Adrenal gland (tissue), 12 donors: ENCODE results near the gene CTBP2. TPM values are rescaled to one million over a fixed set of nuclear protein-coding genes. Genes with fewer than 3 reads are reported as not detected.

Experiments
- DNase-seq, 7 donors: peaks; one replicate each; pipeline ENCODE4 v3.0.0-alpha.2; 2019 to 2020
- H3K27ac ChIP-seq, 5 donors: fragments of 200-600 bp; sonication (generic) in 4 of 5; 1 replicate in 3 of 5; 2 replicates in 2 of 5; pipeline versions ENCODE4 v1.5.1 to v1.8.0; 2016 to 2020; ENCODE audit warnings: mild to moderate bottlenecking in 1 of 5
- H3K27me3 ChIP-seq: fragments of 200-600 bp; 2 replicates; pipeline ENCODE4 v1.8.0; 2021
- H3K36me3 ChIP-seq, 2 donors: fragments of 200-600 bp; replicated peaks in 1 of 2; 1 replicate in 1 of 2; 2 replicates in 1 of 2; pipeline versions ENCODE4 v1.5.1 to v1.8.0; 2018 to 2022
- H3K4me1 ChIP-seq, 2 donors: fragments of 200-600 bp; replicated peaks in 1 of 2; 1 replicate in 1 of 2; 2 replicates in 1 of 2; pipeline versions ENCODE4 v1.5.1 to v1.8.0; 2018 to 2021
- H3K4me3 ChIP-seq, 4 donors: fragments of 200-600 bp; sonication (generic) in 3 of 4; one replicate each; pipeline ENCODE4 v1.5.1; 2016 to 2018
- H3K9me3 ChIP-seq, 3 donors: fragments of 200-600 bp; sonication (generic) in 1 of 3; replicated peaks in 1 of 3; 1 replicate in 2 of 3; 2 replicates in 1 of 3; pipeline versions ENCODE4 v1.5.1 to v1.8.0; 2016 to 2021
- POLR2A ChIP-seq, 2 donors: fragments of 450-650 bp; IDR thresholded peaks; one replicate each; pipeline ENCODE4 v1.6.1; 2017; ENCODE audit warnings: antibody characterized with exemption in 2 of 2, mild to moderate bottlenecking in 2 of 2, moderate library complexity in 1 of 2
- WGBS, 4 donors: extraction: QIAGEN DNeasy Blood & Tissue Kit in 2 of 4; methylation state at CpG; one replicate each; pipeline versions ENCODE4 v1.1.5 to v1.1.7; 2013 to 2017; 5-methylcytosine and 5-hydroxymethylcytosine counted together
- intact Hi-C, 2 donors: fragments of 100-400 bp; cut with DNase I; formaldehyde crosslinking; loops; one replicate each; pipeline versions ENCODE4 v1.14.1 to v1.15.0; 2022 to 2023
- polyA plus RNA-seq, 3 donors: library from polyadenylated mRNA; stranded (reverse); fragments of 200-250 nt in 2 of 3; fragments of 350-450 nt in 1 of 3; fragmentation: Illumina TruSeq in 1 of 3; extraction: RNeasy Lipid Tissue Mini Kit (QIAGEN cat#74804) in 1 of 3; gene quantifications; one replicate each; pipeline ENCODE4 v1.2.3, GENCODE V29; 2013 to 2014
- total RNA-seq, 9 donors: library from RNA; depleted of rRNA in 4 of 9; stranded (reverse); fragments of >200 nt in 4 of 9; fragments of 120-200 nt in 1 of 9; fragmentation: NEBNext Ultra II Directional in 1 of 9; extraction: Animal tissue kit (Norgen Biotek cat#: 25700) in 1 of 9; gene quantifications; one replicate each; pipeline versions ENCODE4 v1.1.0 to v1.2.4, GENCODE V29; 2013 to 2023
- TF ChIP-seq, protein P1 (sequence below), 6 experiments: fragments of 450-650 bp in 4 of 6; fragments of 200-600 bp in 2 of 6; sonication (generic) in 1 of 6; IDR thresholded peaks; 1 replicate in 5 of 6; 2 replicates in 1 of 6; pipeline versions ENCODE4 v1.5.1 to v1.8.0; 2016 to 2021; ENCODE audit warnings: antibody characterized with exemption in 6 of 6, mild to moderate bottlenecking in 2 of 6, moderate library complexity in 1 of 6
- donor health status: healthy with polysubstance abuse.
- donor health status: Bipolar disorder and iron deficiency.
- donor health status: DM: yes; HTN: yes; CAD: no.
- donor health status: DM: no; HTN: no; CAD: no.
- donor health status: DM: no; HTN: no; CAD: no.
- donor health status: DM: yes; HTN: yes; CAD: no.

Gene CTBP2
- total and polyA plus RNA-seq, 12 donors: 25.3 to 66.5 (median 45.7) TPM

GRCh38 chr10:125037145-125037877, 123.1 kb downstream of the CTBP2 start:
- Histone ChIP-seq H3K36me3 (no peaks in the 10 kb centered on the region), H3K9me3 (no peaks in the 10 kb centered on the region), H3K27me3 (no peaks in the 10 kb centered on the region), H3K27ac (peak overlapping the region in 3 of 5 donors; percentile 55 to 64 (median 56)), H3K4me1 (peaks cover 31 to 56% of the 10 kb centered on the region in 2 donors), H3K4me3 (no peak overlapping the region)
- intact Hi-C loops: no loop called here
- 49 to 56% (median 52%) methylated on average over 7 to 8 of the region's 8 CpGs for whole genome bisulfite sequencing, 4 donors
- peak; percentile 80 to 95 (median 92) for DNase-seq
- TF ChIP-seq, protein P1, sequence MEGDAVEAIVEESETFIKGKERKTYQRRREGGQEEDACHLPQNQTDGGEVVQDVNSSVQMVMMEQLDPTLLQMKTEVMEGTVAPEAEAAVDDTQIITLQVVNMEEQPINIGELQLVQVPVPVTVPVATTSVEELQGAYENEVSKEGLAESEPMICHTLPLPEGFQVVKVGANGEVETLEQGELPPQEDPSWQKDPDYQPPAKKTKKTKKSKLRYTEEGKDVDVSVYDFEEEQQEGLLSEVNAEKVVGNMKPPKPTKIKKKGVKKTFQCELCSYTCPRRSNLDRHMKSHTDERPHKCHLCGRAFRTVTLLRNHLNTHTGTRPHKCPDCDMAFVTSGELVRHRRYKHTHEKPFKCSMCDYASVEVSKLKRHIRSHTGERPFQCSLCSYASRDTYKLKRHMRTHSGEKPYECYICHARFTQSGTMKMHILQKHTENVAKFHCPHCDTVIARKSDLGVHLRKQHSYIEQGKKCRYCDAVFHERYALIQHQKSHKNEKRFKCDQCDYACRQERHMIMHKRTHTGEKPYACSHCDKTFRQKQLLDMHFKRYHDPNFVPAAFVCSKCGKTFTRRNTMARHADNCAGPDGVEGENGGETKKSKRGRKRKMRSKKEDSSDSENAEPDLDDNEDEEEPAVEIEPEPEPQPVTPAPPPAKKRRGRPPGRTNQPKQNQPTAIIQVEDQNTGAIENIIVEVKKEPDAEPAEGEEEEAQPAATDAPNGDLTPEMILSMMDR (IDR thresholded peaks at IDR 0.05): no peak
- TF ChIP-seq POLR2A (IDR thresholded peaks at IDR 0.05): peak in 1 of 2 donors; percentile 61

DNA sequence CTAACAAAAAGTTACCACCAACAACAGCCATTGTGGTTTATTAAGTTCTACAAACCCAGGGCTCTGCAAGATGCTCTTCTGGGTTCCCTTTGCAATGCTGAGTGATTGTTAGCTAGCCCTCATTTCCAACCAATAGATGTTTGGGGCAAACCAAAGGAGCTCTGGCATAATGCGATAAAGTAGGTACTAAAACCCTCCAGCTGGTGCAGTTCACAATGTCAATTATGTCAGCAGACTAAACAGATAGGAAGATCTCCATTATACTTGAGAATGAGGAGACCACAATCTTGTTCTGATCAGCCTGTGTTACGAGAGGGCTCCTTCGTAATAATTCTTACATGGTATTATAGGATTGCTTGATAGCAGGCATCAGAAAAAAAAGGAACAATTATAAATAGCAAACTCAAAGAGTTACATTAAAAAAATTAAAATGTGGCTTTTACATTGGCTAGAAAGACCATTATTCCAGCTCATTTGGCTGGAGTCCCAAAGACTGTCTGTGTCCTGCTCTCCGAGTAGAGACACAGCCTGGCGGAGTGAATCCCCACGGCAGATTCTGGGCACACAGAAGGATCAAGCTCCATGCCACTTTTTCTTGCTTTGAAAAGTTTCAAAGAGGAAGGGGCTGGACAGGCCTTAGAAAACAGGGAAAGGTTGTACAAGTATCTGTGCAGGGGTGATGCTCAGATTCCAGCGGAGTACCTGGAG, 124.6 kb downstream of the CTBP2 start:
- intact Hi-C loops: no loop called here
- TF ChIP-seq, protein P1 (IDR thresholded peaks at IDR 0.05): no peak
- TF ChIP-seq POLR2A (IDR thresholded peaks at IDR 0.05): no peak
- Histone ChIP-seq H3K9me3 (no peaks in the 10 kb centered on the region), H3K4me1 (peaks cover 28 to 54% of the 10 kb centered on the region in 2 donors), H3K27me3 (no peaks in the 10 kb centered on the region), H3K27ac (peak overlapping the region in 2 of 5 donors; percentile 47 to 61), H3K36me3 (no peaks in the 10 kb centered on the region), H3K4me3 (no peak overlapping the region)
- DNase-seq: peak in 3 of 7 donors; percentile 47 to 60 (median 58)
- WGBS, 4 donors: 63 to 67% (median 65%) methylated on average over 7 of the region's 7 CpGs

GRCh38 chr10:125035136-125035535, 125.2 kb downstream of the CTBP2 start:
- 69 to 86% (median 72%) methylated on average over 11 of the region's 11 CpGs for WGBS, 4 donors
- Histone ChIP-seq H3K27ac (peak overlapping the region in 2 of 5 donors; percentile 47 to 61), H3K27me3 (no peaks in the 10 kb centered on the region), H3K4me1 (peaks cover 34 to 59% of the 10 kb centered on the region in 2 donors), H3K36me3 (no peaks in the 10 kb centered on the region), H3K4me3 (no peak overlapping the region), H3K9me3 (no peaks in the 10 kb centered on the region)
- TF ChIP-seq POLR2A (IDR thresholded peaks at IDR 0.05): no peak
- TF ChIP-seq, protein P1 (IDR thresholded peaks at IDR 0.05): no peak
- intact Hi-C loops: no loop called here
- no peak for DNase-seq

DNA sequence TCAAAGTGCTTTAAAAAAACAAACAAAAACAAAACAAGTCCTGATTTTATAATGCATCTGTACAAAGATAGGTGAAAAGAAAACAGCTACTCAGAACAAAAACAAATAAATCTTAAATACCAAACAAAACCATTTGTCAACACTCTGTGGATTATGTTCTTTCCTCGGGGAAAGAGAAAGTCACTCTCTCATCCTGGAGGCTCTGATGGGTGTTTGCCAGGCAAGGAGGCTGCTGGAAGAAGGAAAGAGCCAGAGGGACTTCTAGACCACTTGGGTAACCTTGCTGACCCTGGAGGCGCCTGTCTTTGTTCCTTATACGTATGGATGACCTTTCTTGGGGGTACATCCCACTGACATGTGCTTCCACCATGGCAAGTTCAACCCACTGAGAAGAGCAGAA, 125.7 kb downstream of the CTBP2 start:
- Histone ChIP-seq H3K4me3 (no peak overlapping the region), H3K9me3 (no peaks in the 10 kb centered on the region), H3K27me3 (no peaks in the 10 kb centered on the region), H3K4me1 (peaks cover 33 to 55% of the 10 kb centered on the region in 2 donors), H3K36me3 (no peaks in the 10 kb centered on the region), H3K27ac (peak overlapping the region in 2 of 5 donors; percentile 31 to 47)
- 26 to 65% (median 56%) methylated on average over 3 of the region's 3 CpGs for WGBS, 4 donors
- intact Hi-C loops: no loop called here
- no peak for TF ChIP-seq POLR2A (IDR thresholded peaks at IDR 0.05)
- TF ChIP-seq, protein P1 (IDR thresholded peaks at IDR 0.05): no peak
- DNase-seq: no peak
